Measurements from ENCODE around the gene ADGRB3.
"Not testable (repeated sequence)": the region's sequence is repeated elsewhere in the genome, so short reads cannot be mapped to it uniquely, and the experiment has no call there.

Gene ADGRB3

GRCh38 chr6:68741501-68742386 lies 106.7 kb downstream of the ADGRB3 start:
- no peak for DNase-seq (ENCODE audit: low read depth)

GRCh38 chr6:68743099-68743498 lies 108.0 kb downstream of the ADGRB3 start:
- no peak for DNase-seq (ENCODE audit: low read depth)

- DNase-seq (ENCODE audit: low read depth), result not testable (repeated sequence)
Measured at GRCh38 chr6:68744376-68744775, 109.3 kb downstream of the ADGRB3 start.

DNA sequence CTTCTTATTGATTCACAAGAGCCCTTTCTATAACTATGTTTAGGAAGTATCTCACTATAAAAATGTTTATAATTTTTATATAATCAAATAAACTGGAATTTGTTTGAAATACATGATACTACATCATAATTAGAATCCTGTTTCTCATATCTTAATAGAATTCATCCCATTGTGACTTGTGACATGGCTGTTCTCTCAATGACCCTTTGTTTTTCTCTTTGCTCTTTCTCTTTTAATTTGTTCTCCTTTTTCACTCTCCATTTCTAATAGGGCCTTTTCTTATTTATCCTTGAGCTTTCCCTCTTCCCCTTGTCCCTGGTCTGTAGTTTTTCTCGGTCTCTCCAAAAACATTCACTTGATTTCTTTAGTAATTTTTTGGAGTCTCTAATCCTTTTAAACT lies 111.3 kb downstream of the ADGRB3 start:
- no peak for DNase-seq (ENCODE audit: low read depth)

DNA sequence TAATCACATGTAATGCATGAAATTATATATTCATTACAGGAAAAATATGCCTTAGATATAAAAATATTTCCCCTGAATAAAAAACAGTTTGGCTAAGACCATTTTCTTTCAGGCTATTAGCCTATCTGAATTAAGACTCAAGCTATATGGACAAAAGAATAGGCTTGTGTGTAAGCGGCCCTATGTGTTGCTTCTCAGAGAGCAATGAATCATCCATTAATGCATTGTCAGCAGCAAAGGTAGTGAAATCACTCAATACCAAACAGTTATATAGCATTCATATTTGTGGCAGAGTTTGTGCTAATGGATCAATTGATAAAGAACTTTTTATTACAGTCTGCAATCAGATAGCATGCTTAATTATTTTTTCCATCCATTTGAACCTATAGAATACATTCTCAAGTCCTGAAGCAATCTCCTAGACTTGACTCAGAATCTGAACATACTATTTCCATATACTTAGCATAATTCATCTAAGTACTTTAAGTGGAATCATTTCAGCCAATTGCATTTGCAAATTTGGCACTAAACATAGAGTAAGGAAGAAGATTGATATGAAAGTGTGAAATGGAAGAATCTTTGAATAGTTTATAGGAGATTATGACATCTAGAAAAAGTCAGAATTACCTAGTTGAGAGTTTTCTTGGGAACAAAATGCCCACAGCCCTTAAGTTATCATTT lies 112.2 kb downstream of the ADGRB3 start:
- no peak for DNase-seq (ENCODE audit: low read depth)

DNA sequence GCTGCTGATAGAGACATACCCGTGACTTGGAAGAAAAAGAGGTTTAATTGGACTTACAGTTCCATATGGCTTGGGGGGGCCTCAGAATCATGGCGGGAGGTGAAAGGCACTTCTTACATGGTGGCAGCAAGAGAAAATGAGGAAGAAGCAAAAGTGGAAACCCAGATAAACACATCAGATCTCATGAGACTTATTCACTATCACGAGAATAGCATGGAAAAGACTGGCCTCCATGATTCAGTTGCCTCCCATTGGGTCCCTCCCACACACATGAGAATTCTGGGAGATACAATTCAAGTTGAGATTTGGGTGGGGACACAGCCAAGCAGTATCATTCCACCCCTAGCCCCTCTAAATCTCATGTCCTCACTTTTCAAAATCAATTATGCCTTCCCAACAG lies 112.8 kb downstream of the ADGRB3 start:
- not testable (repeated sequence) for DNase-seq (ENCODE audit: low read depth)

GRCh38 chr6:68754681-68755213 lies 119.7 kb downstream of the ADGRB3 start:
- DNase-seq (ENCODE audit: low read depth), result peak; percentile 10

DNA sequence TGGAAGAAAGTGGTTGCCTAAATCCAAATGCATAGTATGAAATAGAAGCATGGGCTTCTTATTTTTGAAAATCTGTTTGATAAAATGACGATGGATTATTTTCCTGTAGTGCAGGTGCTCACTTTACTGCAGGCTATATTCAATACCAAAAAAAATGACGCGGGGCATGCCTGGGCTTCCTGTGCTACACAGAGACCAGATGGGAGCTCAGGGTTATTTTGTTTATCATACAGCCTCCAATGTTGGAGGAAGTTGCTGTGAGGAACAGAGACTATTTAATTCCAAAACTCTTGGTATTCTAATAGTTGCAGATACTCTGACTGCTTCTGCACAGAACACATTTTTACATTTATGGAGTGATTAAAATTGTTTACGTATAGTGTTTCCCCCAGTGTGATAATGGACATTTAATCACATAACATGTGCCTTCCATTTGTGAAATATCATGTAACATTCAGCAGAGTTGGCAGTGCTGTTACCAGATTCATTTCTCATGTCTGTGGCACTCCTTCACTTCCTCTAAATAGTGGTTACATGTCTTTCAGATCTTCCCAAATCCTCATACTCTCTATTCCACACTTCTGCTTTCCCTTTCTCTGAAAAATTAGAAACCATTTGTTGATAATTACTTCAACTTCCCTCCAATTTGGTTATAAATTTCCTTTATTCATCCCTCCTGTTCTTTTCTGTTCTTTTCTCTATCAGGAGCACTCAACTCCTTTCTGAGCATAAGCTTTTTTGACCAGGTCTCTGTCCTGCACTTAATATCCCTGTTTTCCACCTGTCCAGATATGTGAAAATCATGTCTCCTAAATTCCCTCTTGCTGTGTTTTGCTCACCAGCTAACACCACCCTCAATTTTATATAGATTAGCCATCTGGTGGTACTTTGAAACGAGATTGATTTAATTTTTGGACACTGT lies 121.6 kb downstream of the ADGRB3 start:
- no peak for DNase-seq (ENCODE audit: low read depth)

- no peak for DNase-seq (ENCODE audit: low read depth)
Measured at GRCh38 chr6:68757821-68758220, 122.7 kb downstream of the ADGRB3 start.

- DNase-seq (ENCODE audit: low read depth), result no peak
Measured at GRCh38 chr6:68758559-68758958, 123.5 kb downstream of the ADGRB3 start.

DNA sequence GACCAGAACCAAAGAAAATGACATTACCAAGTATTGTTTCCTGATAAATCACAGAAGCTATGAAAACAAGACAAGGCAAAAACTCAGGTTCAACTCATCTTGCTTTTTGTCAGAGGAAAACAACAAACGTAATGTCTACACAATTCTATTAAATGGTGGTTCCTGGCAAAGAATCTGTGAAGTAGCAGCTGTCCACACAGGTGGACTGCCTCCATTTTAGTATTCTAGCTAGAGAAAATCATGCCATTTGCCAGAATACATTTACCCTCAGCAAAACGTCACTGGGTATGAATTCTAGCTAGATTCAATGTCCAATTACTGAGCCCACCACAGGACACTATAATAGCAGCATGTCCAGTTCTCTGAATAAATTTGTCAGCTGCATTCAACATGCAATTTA lies 125.4 kb downstream of the ADGRB3 start:
- no peak for DNase-seq (ENCODE audit: low read depth)

DNA sequence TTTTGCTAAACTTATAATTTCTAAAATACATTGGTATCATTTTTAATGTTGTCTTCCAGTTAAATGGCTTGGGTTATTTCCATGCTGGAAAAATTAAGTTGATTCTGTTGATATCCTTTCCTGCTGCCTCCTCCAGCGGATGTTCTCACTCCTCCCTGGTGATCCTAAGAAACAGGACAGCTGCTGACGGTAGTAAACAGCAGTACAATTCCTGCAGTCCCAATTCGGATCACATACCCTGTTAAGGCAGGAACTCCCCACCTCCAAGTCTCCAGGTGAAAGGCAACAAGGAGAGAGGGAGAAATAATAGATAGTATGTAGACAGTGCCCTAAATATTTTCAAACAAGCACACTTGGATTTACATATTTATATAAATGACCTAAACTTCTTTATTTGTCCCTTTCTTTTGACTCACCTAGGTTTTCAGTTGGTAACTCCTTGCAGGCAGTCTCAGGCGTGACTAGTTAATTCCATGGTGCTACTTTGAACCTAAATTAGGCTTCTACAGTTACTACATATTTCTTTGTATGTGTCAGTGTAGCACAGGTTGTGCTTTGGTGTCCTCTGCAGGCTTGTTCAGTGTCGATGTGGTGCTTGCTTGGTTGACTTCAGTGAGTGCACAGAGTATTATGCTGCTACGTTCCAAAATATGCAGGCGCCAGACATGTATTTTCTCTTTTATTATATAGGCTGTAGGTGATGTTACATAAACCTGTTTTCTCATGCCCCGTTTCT lies 126.0 kb downstream of the ADGRB3 start:
- no peak for DNase-seq (ENCODE audit: low read depth)

DNA sequence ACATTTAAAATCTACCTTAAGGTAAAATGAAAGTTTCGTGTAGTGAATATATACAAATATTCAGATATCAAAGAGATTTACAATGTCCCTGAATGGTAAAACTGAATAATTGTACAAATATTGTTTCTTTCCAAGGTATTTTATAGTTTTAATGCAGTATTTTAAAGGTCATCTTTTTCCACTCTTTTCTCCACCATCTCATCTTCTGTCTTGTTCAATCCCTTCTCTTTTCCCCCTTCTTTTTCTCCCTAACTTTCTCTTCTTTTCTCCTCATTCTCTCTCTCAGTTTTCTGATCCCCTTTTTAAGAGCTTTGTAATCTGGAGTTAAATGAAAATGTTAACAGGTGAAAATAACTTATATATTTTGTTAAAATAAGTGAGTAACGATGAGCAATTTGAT lies 126.9 kb downstream of the ADGRB3 start:
- DNase-seq (ENCODE audit: low read depth), result no peak

DNA sequence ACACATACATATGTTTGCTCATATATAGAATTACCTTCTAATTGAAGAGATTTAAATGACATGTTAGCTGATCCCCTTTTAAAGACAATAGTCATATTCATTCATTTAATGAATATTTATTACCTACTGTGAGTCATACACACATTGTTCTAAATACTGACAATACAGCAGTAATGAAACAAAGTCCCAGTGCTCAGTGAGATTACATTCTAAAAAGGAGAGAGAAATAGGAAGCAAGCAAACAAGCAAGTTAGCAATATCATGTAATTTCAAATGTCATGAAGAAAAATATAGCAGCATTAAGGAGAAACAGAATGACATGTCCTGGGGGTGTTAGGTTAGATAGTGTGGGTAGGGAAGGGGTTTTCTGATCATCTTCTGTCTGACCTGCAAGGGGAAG lies 136.3 kb downstream of the ADGRB3 start:
- no peak for DNase-seq (ENCODE audit: low read depth)

GRCh38 chr6:68774843-68775242 lies 139.8 kb downstream of the ADGRB3 start:
- DNase-seq (ENCODE audit: low read depth), result no peak

DNA sequence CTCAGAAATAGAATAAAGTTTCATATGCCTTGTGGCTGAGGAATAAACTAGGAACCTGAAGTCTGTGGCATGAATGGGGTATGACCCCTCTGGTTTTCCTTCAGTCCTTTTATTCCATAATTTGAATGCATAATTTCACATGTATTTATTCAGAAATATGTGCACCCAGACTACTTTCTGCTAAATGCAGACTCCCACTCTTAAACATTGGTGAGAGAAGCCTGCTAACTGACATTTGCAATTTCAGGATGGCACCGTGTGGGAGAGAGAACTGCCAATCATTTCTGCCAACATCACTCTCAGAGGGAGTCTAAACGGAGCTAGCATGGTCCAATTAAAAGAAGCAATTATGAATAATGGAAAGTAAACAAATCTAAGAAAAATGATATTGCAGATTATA lies 141.3 kb downstream of the ADGRB3 start:
- no peak for DNase-seq (ENCODE audit: low read depth)

GRCh38 chr6:68777956-68778355 lies 142.9 kb downstream of the ADGRB3 start:
- peak; percentile 43 for DNase-seq (ENCODE audit: low read depth)

- peak; percentile 55 for DNase-seq (ENCODE audit: low read depth)
Measured at GRCh38 chr6:68778356-68779020, 143.4 kb downstream of the ADGRB3 start.

- DNase-seq (ENCODE audit: low read depth), result no peak
Measured at GRCh38 chr6:68779366-68779765, 144.3 kb downstream of the ADGRB3 start.

DNA sequence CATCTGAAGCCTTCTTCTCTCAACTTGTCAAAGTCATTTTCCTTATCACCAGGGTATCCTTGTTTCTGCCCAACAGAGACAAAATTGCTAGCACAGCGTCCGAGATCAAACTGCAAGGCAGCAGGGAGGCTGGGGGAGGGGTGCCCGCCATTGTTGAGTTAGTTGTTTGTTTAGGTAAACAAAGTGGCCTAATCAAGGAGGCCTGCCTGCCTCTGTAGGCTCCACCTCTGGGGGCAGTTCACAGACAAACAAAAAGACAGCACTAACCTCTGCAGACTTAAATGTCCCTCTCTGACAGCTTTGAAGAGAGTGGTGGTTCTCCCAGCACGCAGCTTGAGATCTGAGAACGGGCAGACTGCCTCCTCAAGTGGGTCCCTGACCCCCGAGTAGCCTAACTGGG lies 155.0 kb downstream of the ADGRB3 start:
- not testable (repeated sequence) for DNase-seq (ENCODE audit: low read depth)

GRCh38 chr6:68814976-68815375 lies 179.9 kb downstream of the ADGRB3 start:
- DNase-seq (ENCODE audit: low read depth), result not testable (repeated sequence)

Data from fibroblast of gingiva (primary cell).